Endothelial cell of umbilical vein (primary cell): ENCODE data around the gene FBXL17. TPM values are rescaled to one million over a fixed set of nuclear protein-coding genes. Genes with fewer than 3 reads are reported as not detected.

ENCODE experiments used
- BruUV-seq: library from RNA; stranded (reverse); fragments of 400-500 nt; replicated peaks from 2 replicates; lab custom pipeline; 2021; lab: Mats Ljungman, UMichigan
- CTCF ChIA-PET: fragments of 300-600, 350-600 bp; sonication (Branson Sonifier 250); formaldehyde crosslinking; loops from one replicate; lab custom pipeline; 2021; ENCODE audit warnings: antibody characterized with exemption, inconsistent platforms; lab: Charles Lee
- POLR2A ChIA-PET: fragments of 300-600, 350-600 bp; sonication (Branson Sonifier 250); formaldehyde crosslinking; loops from one replicate; lab custom pipeline; 2021; ENCODE audit warnings: antibody characterized with exemption, inconsistent platforms; lab: Charles Lee
- DNase-seq: peaks from one replicate; pipeline ENCODE4 v3.0.0-alpha.2; 2011; ENCODE audit warnings: low read depth, low spot score
- FAIRE-seq: peaks from 2 replicates; lab custom pipeline; 2011; peaks lifted over from hg19 to GRCh38; lab: Jason Lieb, UNC
- H2AFZ ChIP-seq: 2 replicates; pipeline ENCODE4 v1.6.0; 2012; ENCODE audit warnings: low read depth, low read length, control low read depth, inconsistent platforms
- H3K27ac ChIP-seq: 2 replicates; pipeline ENCODE4 v1.5.1; 2011; ENCODE audit warnings: low read depth, mild to moderate bottlenecking, control low read depth, low read length, moderate library complexity; ENCODE audit not compliant: insufficient read depth
- H3K27me3 ChIP-seq, 2 experiments: 2 replicates each; pipeline versions ENCODE4 v1.6.0 to v1.6.1; 2011; ENCODE audit warnings: low read length in 2 of 2, mixed read lengths in 1 of 2; ENCODE audit not compliant: control insufficient read depth in 2 of 2, insufficient read depth in 2 of 2
- H3K36me3 ChIP-seq, 2 experiments: 2 replicates in 1 of 2; 3 replicates in 1 of 2; pipeline ENCODE4 v1.5.1; 2011; ENCODE audit warnings: low read length in 2 of 2, mild to moderate bottlenecking in 1 of 2, moderate library complexity in 1 of 2; ENCODE audit not compliant: control insufficient read depth in 2 of 2, insufficient read depth in 2 of 2; ENCODE audit errors: extremely low read depth in 1 of 2
- H3K4me1 ChIP-seq: 3 replicates; pipeline ENCODE4 v1.5.1; 2011; ENCODE audit warnings: mild to moderate bottlenecking, low read length; ENCODE audit not compliant: control insufficient read depth, insufficient read depth; ENCODE audit errors: extremely low read depth
- H3K4me2 ChIP-seq: 2 replicates; pipeline ENCODE4 v1.6.1; 2011; ENCODE audit warnings: low read length, control low read depth, mixed read lengths; ENCODE audit not compliant: insufficient read depth
- H3K4me3 ChIP-seq, 3 experiments: fragments of 200-600 bp in 1 of 3; sonication (generic), shearing (Covaris generic) in 1 of 3; replicated peaks in 1 of 3; 2 replicates each; pipeline ENCODE4 v1.5.1; 2011 to 2016; ENCODE audit warnings: control low read depth in 3 of 3, low read length in 3 of 3, mild to moderate bottlenecking in 2 of 3, inconsistent platforms in 1 of 3, low read depth in 1 of 3, moderate library complexity in 1 of 3; ENCODE audit not compliant: insufficient read depth in 1 of 3
- H3K79me2 ChIP-seq: 2 replicates; pipeline ENCODE4 v1.6.0; 2012; ENCODE audit warnings: low read length, inconsistent platforms; ENCODE audit not compliant: control insufficient read depth, insufficient read depth
- H3K9ac ChIP-seq: replicated peaks from 2 replicates; pipeline ENCODE3; 2011; ENCODE audit warnings: low read length, control low read depth; ENCODE audit not compliant: insufficient read depth; ENCODE audit errors: extremely low read depth
- H3K9me1 ChIP-seq: replicated peaks from 3 replicates; pipeline ENCODE4 v1.6.0; 2011; ENCODE audit warnings: mild to moderate bottlenecking, low read length; ENCODE audit not compliant: control insufficient read depth, insufficient read depth; ENCODE audit errors: extremely low read depth
- H3K9me3 ChIP-seq: replicated peaks from 2 replicates; pipeline ENCODE4 v1.5.1; 2012; ENCODE audit warnings: low read length, inconsistent platforms; ENCODE audit not compliant: control insufficient read depth, insufficient read depth
- H4K20me1 ChIP-seq: replicated peaks from 2 replicates; pipeline ENCODE3; 2011; ENCODE audit warnings: mild to moderate bottlenecking, low read length; ENCODE audit not compliant: control insufficient read depth, insufficient read depth; ENCODE audit errors: extremely low read depth
- EZH2 ChIP-seq: IDR thresholded peaks from 2 replicates; pipeline ENCODE4 v1.6.1; 2012; ENCODE audit warnings: borderline replicate concordance, low read depth, mild to moderate bottlenecking, moderate library complexity, low read length, inconsistent platforms; ENCODE audit not compliant: severe bottlenecking
- FOS ChIP-seq: IDR thresholded peaks from 2 replicates; pipeline ENCODE4 v1.6.1; 2011; ENCODE audit warnings: mild to moderate bottlenecking, low read length, moderate library complexity, borderline replicate concordance; ENCODE audit not compliant: insufficient read depth
- GATA2 ChIP-seq: IDR thresholded peaks from 2 replicates; pipeline ENCODE4 v1.7.0; 2011; ENCODE audit warnings: low read depth, mild to moderate bottlenecking, moderate library complexity, mixed read lengths, low read length; ENCODE audit not compliant: insufficient read length, insufficient read depth
- JUN ChIP-seq: IDR thresholded peaks from 2 replicates; pipeline ENCODE4 v1.6.1; 2011; ENCODE audit warnings: borderline replicate concordance, low read depth; ENCODE audit not compliant: insufficient read length, insufficient read depth
- MYC ChIP-seq: IDR thresholded peaks from one replicate; pipeline ENCODE4 v1.6.1; 2011; ENCODE audit warnings: mild to moderate bottlenecking, low read depth, low read length
- POLR2A ChIP-seq: IDR thresholded peaks from 2 replicates; pipeline ENCODE4 v1.6.1; 2012; ENCODE audit warnings: low read depth, mild to moderate bottlenecking, control low read depth, low read length
- POLR2AphosphoS5 ChIP-seq: IDR thresholded peaks from 2 replicates; pipeline ENCODE4 v1.6.1; 2012; ENCODE audit warnings: low read depth, mild to moderate bottlenecking, control low read depth, low read length, moderate library complexity; ENCODE audit not compliant: insufficient read depth
- dilution Hi-C: fragments of 300-500 bp; cut with MboI; formaldehyde crosslinking; loops from one replicate; pipeline ENCODE4 v1.15.0; 2019; ENCODE audit warnings: low sequenced_read_pairs; ENCODE audit not compliant: extremely low pct_ligation_motif_present
- intact Hi-C: fragments of 100-400 bp; cut with micrococcal nuclease; formaldehyde crosslinking; loops from one replicate; pipeline ENCODE4 v1.10.0; 2022
- polyA plus RNA-seq, 4 experiments: library from polyadenylated mRNA; depleted of rRNA in 3 of 4; stranded (reverse) in 3 of 4; unstranded in 1 of 4; fragments of >200 nt; gene quantifications; 2 replicates each; pipeline versions ENCODE4 v1.2.1 to v1.2.3, GENCODE V29; 2011 to 2012; ENCODE audit warnings: missing spikeins in 1 of 4
- total RNA-seq: library from RNA; stranded (reverse); gene quantifications from 2 replicates; pipeline ENCODE4 v1.2.3, GENCODE V29; 2021
- TF ChIP-seq, protein P1 (sequence below), 2 donors: IDR thresholded peaks; 1 replicate in 1 of 2; 2 replicates in 1 of 2; pipeline ENCODE4 v1.5.1; 2011; ENCODE audit warnings: low read length in 2 of 2, mild to moderate bottlenecking in 2 of 2, moderate library complexity in 2 of 2, control low read depth in 1 of 2, inconsistent platforms in 1 of 2, low read depth in 1 of 2; ENCODE audit not compliant: insufficient read depth in 1 of 2; ENCODE audit errors: extremely low read depth in 1 of 2
- TF ChIP-seq, protein P2 (sequence below): IDR thresholded peaks from 2 replicates; pipeline ENCODE4 v1.6.1; 2011; ENCODE audit not compliant: insufficient read depth, insufficient read length

The FBXL17 gene
- total and polyA plus RNA-seq, 2 donors (not counting 3 experiments of a cell fraction or from before 2014, with no cell fraction given), result 2.7 to 8.8 TPM

DNA sequence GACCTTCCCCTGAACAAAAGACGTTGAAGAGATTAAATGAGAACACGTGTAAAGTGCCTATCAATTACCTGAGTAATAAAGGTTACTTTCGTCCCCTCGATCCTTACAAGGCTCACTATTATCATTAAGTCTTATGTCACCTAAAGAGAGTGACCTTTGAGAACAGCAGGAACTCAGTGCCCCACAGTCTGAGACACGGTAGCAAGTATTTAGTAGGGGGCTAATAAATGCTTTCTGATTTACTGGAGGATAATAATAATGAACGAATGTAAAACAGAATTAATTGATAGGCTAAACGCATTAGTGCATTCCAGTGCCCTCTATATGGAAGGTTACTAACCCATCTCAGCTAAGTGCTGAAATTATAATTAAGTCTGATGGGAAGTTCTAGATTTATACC, 199.9 kb downstream of the FBXL17 start:
- TF ChIP-seq POLR2A, result no peak
- no peak for TF ChIP-seq GATA2
- no peak for TF ChIP-seq MYC
- no peak for TF ChIP-seq FOS
- TF ChIP-seq, protein P1, sequence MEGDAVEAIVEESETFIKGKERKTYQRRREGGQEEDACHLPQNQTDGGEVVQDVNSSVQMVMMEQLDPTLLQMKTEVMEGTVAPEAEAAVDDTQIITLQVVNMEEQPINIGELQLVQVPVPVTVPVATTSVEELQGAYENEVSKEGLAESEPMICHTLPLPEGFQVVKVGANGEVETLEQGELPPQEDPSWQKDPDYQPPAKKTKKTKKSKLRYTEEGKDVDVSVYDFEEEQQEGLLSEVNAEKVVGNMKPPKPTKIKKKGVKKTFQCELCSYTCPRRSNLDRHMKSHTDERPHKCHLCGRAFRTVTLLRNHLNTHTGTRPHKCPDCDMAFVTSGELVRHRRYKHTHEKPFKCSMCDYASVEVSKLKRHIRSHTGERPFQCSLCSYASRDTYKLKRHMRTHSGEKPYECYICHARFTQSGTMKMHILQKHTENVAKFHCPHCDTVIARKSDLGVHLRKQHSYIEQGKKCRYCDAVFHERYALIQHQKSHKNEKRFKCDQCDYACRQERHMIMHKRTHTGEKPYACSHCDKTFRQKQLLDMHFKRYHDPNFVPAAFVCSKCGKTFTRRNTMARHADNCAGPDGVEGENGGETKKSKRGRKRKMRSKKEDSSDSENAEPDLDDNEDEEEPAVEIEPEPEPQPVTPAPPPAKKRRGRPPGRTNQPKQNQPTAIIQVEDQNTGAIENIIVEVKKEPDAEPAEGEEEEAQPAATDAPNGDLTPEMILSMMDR (IDR thresholded peaks at IDR 0.05; ENCODE audit: extremely low read depth in 1 of 2, insufficient read depth in 1 of 2, low read depth in 1 of 2, low read length in 2 of 2), result no peak
- TF ChIP-seq JUN, result no peak
- TF ChIP-seq, protein P2, sequence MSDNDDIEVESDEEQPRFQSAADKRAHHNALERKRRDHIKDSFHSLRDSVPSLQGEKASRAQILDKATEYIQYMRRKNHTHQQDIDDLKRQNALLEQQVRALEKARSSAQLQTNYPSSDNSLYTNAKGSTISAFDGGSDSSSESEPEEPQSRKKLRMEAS, result no peak
- no peak for TF ChIP-seq EZH2
- no peak for TF ChIP-seq POLR2AphosphoS5

More for the DNA sequence above, 199.9 kb downstream of the FBXL17 start:
- Histone ChIP-seq H3K4me2 (no peak overlapping the region), H3K9me1 (no peaks in the 10 kb centered on the region), H2AFZ (no peak overlapping the region), H3K9ac (no peak overlapping the region), H3K4me3 (no peak overlapping the region), H4K20me1 (no peaks in the 10 kb centered on the region), H3K27me3 (no peaks in the 10 kb centered on the region), H3K9me3 (no peaks in the 10 kb centered on the region), H3K27ac (no peak overlapping the region), H3K79me2 (no peaks in the 10 kb centered on the region), H3K4me1 (no peaks in the 10 kb centered on the region), H3K36me3 (no peaks in the 10 kb centered on the region)
- DNase-seq (no peak), FAIRE-seq (no peak)
- ChIA-PET CTCF (interaction anchor here (0.7 to 1.1 kb wide), 2 partner anchors 12 to 13 kb away, joined by 3 read pairs; no protein-coding TSS in a partner anchor), POLR2A (no interaction called here)
- dilution Hi-C loops (no loop called here), intact Hi-C loops (no loop called here)
- no TSS peak for BruUV-seq
